Measurements from ENCODE around the gene APOC1.

GRCh38 chr19:44908836-44909261, 5.6 kb upstream of the APOC1 start:
- TF ChIP-seq SP1 (IDR thresholded peaks at IDR 0.05) = no peak
- TF ChIP-seq ZNF384 (IDR thresholded peaks at IDR 0.05) = no peak
- TF ChIP-seq BHLHE40 (IDR thresholded peaks at IDR 0.05; ENCODE audit: borderline replicate concordance) = no peak
- TF ChIP-seq LEF1 (IDR thresholded peaks at IDR 0.05; ENCODE audit: borderline replicate concordance) = no peak
- TF ChIP-seq HDGF (IDR thresholded peaks at IDR 0.05; ENCODE audit: borderline replicate concordance) = no peak
- TF ChIP-seq TARDBP (IDR thresholded peaks at IDR 0.05) = no peak
- TF ChIP-seq FOXK2 (IDR thresholded peaks at IDR 0.05) = no peak
- TF ChIP-seq SUZ12 (IDR thresholded peaks at IDR 0.05) = no peak
- no peak for TF ChIP-seq FOXM1 (IDR thresholded peaks at IDR 0.05; ENCODE audit: borderline replicate concordance)
- TF ChIP-seq FOXA1 (IDR thresholded peaks at IDR 0.05) = no peak
- no peak for TF ChIP-seq ARNT (IDR thresholded peaks at IDR 0.05)

Measured in HEK293T (cell line).